Measurements from ENCODE around the gene DIAPH2.

The DIAPH2 gene

GRCh38 chrX:96692454-96692853 is 7.8 kb downstream of the DIAPH2 start:
- H3K27me3 ChIP-seq, result peaks cover 68% of the 10 kb centered on the region
- no peaks in the 10 kb centered on the region for H3K36me3 ChIP-seq
- no peaks in the 10 kb centered on the region for H3K9me3 ChIP-seq
- no peak overlapping the region for H3K4me2 ChIP-seq
- H3K4me1 ChIP-seq, result peaks cover 12% of the 10 kb centered on the region
- no peak for TF ChIP-seq Cebpa-rat (IDR thresholded peaks at IDR 0.05)
- peaks cover 22% of the 10 kb centered on the region for H4K20me1 ChIP-seq
- H3K4me3 ChIP-seq, result no peak overlapping the region
- no peak overlapping the region for H3K27ac ChIP-seq
- H3K9ac ChIP-seq, result no peak overlapping the region

- no peak overlapping the region for H3K27ac ChIP-seq
- no peak overlapping the region for H3K4me2 ChIP-seq
Observed at GRCh38 chrX:96692890-96693289, 8.2 kb downstream of the DIAPH2 start.

GRCh38 chrX:96693407-96693806 is 8.8 kb downstream of the DIAPH2 start:
- Histone ChIP-seq H3K4me2 (no peak overlapping the region), H4K20me1 (peaks cover 21% of the 10 kb centered on the region), H3K27me3 (peaks cover 74% of the 10 kb centered on the region), H3K4me3 (no peak overlapping the region), H3K27ac (no peak overlapping the region), H3K36me3 (no peaks in the 10 kb centered on the region), H3K9ac (no peak overlapping the region), H3K9me3 (no peaks in the 10 kb centered on the region), H3K4me1 (peaks cover 12% of the 10 kb centered on the region)
- TF ChIP-seq Cebpa-rat (IDR thresholded peaks at IDR 0.05), result no peak

More at GRCh38 chrX:96692890-96693289, 8.2 kb downstream of the DIAPH2 start:
- Histone ChIP-seq H3K27me3 (peaks cover 72% of the 10 kb centered on the region), H3K4me3 (no peak overlapping the region), H3K9me3 (no peaks in the 10 kb centered on the region), H3K9ac (no peak overlapping the region), H3K36me3 (no peaks in the 10 kb centered on the region), H4K20me1 (peaks cover 22% of the 10 kb centered on the region), H3K4me1 (peaks cover 12% of the 10 kb centered on the region)
- TF ChIP-seq Cebpa-rat (IDR thresholded peaks at IDR 0.05), result no peak

- Histone ChIP-seq H3K27me3 (peaks cover 66% of the 10 kb centered on the region), H3K4me1 (peaks cover 12% of the 10 kb centered on the region), H3K36me3 (no peaks in the 10 kb centered on the region), H4K20me1 (peaks cover 18% of the 10 kb centered on the region; the same call in 1 of the 2 replicates), H3K4me2 (peak overlapping the region; percentile 49), H3K9ac (no peak overlapping the region), H3K4me3 (no peak overlapping the region), H3K27ac (no peak overlapping the region), H3K9me3 (no peaks in the 10 kb centered on the region)
- TF ChIP-seq Cebpa-rat (IDR thresholded peaks at IDR 0.05), result no peak
Observed at GRCh38 chrX:96696462-96696861, 11.8 kb downstream of the DIAPH2 start.

GRCh38 chrX:96700625-96701024 is 16.0 kb downstream of the DIAPH2 start:
- TF ChIP-seq Cebpa-rat (IDR thresholded peaks at IDR 0.05), result no peak
- no peaks in the 10 kb centered on the region for H3K36me3 ChIP-seq
- H3K9me3 ChIP-seq, result no peaks in the 10 kb centered on the region
- H3K4me2 ChIP-seq, result no peak overlapping the region
- H3K9ac ChIP-seq, result no peak overlapping the region
- H4K20me1 ChIP-seq, result peaks cover 32% of the 10 kb centered on the region; the same call in 1 of the 2 replicates
- no peak overlapping the region for H3K4me3 ChIP-seq
- H3K27me3 ChIP-seq, result peaks cover 75% of the 10 kb centered on the region
- H3K4me1 ChIP-seq, result peaks cover 12% of the 10 kb centered on the region
- no peak overlapping the region for H3K27ac ChIP-seq

- no peak overlapping the region for H3K4me2 ChIP-seq
- H3K4me1 ChIP-seq, result peaks cover 11% of the 10 kb centered on the region
- H3K4me3 ChIP-seq, result no peak overlapping the region
- no peaks in the 10 kb centered on the region for H3K9me3 ChIP-seq
- H3K27me3 ChIP-seq, result peaks cover 69% of the 10 kb centered on the region
- no peak overlapping the region for H3K9ac ChIP-seq
- no peaks in the 10 kb centered on the region for H3K36me3 ChIP-seq
- peaks cover 24% of the 10 kb centered on the region; the same call in 1 of the 2 replicates for H4K20me1 ChIP-seq
- no peak overlapping the region for H3K27ac ChIP-seq
- no peak for TF ChIP-seq Cebpa-rat (IDR thresholded peaks at IDR 0.05)
Observed at GRCh38 chrX:96703379-96703778, 18.7 kb downstream of the DIAPH2 start.

- no peak for TF ChIP-seq Cebpa-rat (IDR thresholded peaks at IDR 0.05)
- H4K20me1 ChIP-seq, result peaks cover 29% of the 10 kb centered on the region
- peaks cover 13% of the 10 kb centered on the region for H3K4me1 ChIP-seq
- no peak overlapping the region for H3K9ac ChIP-seq
- H3K4me2 ChIP-seq, result no peak overlapping the region
- peaks cover 69% of the 10 kb centered on the region for H3K27me3 ChIP-seq
- no peak overlapping the region for H3K27ac ChIP-seq
- H3K36me3 ChIP-seq, result no peaks in the 10 kb centered on the region
- H3K9me3 ChIP-seq, result no peaks in the 10 kb centered on the region
- H3K4me3 ChIP-seq, result no peak overlapping the region
Observed at GRCh38 chrX:96703816-96704215, 19.2 kb downstream of the DIAPH2 start.

GRCh38 chrX:96704629-96705028 is 20.0 kb downstream of the DIAPH2 start:
- H3K9me3 ChIP-seq, result no peaks in the 10 kb centered on the region
- peaks cover 32% of the 10 kb centered on the region for H4K20me1 ChIP-seq
- H3K27ac ChIP-seq, result no peak overlapping the region
- peaks cover 13% of the 10 kb centered on the region for H3K4me1 ChIP-seq
- H3K36me3 ChIP-seq, result no peaks in the 10 kb centered on the region
- no peak for TF ChIP-seq Cebpa-rat (IDR thresholded peaks at IDR 0.05)
- H3K27me3 ChIP-seq, result peaks cover 73% of the 10 kb centered on the region
- H3K4me2 ChIP-seq, result no peak overlapping the region
- no peak overlapping the region for H3K4me3 ChIP-seq
- no peak overlapping the region for H3K9ac ChIP-seq

GRCh38 chrX:96705905-96706304 is 21.3 kb downstream of the DIAPH2 start:
- H3K27me3 ChIP-seq, result peaks cover 73% of the 10 kb centered on the region
- H3K9me3 ChIP-seq, result no peaks in the 10 kb centered on the region
- no peaks in the 10 kb centered on the region for H3K36me3 ChIP-seq
- no peak overlapping the region for H3K27ac ChIP-seq
- peaks cover 13% of the 10 kb centered on the region for H3K4me1 ChIP-seq
- no peak overlapping the region for H3K4me2 ChIP-seq
- H4K20me1 ChIP-seq, result peaks cover 35% of the 10 kb centered on the region
- H3K9ac ChIP-seq, result no peak overlapping the region
- no peak for TF ChIP-seq Cebpa-rat (IDR thresholded peaks at IDR 0.05)
- no peak overlapping the region for H3K4me3 ChIP-seq

- TF ChIP-seq Cebpa-rat (IDR thresholded peaks at IDR 0.05), result no peak
- Histone ChIP-seq H3K9ac (no peak overlapping the region), H3K36me3 (no peaks in the 10 kb centered on the region), H3K4me1 (peaks cover 13% of the 10 kb centered on the region), H3K9me3 (no peaks in the 10 kb centered on the region), H3K27ac (no peak overlapping the region), H3K4me3 (no peak overlapping the region), H4K20me1 (peaks cover 36% of the 10 kb centered on the region), H3K4me2 (peak overlapping the region; percentile 7; the same call in 1 of the 2 replicates), H3K27me3 (peaks cover 67% of the 10 kb centered on the region)
Observed at GRCh38 chrX:96707804-96708203, 23.2 kb downstream of the DIAPH2 start.

- H3K9me3 ChIP-seq, result no peaks in the 10 kb centered on the region
- no peak overlapping the region for H3K9ac ChIP-seq
- H4K20me1 ChIP-seq, result peaks cover 31% of the 10 kb centered on the region
- no peak for TF ChIP-seq Cebpa-rat (IDR thresholded peaks at IDR 0.05)
- no peak overlapping the region for H3K4me3 ChIP-seq
- H3K27me3 ChIP-seq, result peaks cover 63% of the 10 kb centered on the region
- H3K27ac ChIP-seq, result no peak overlapping the region
- H3K4me2 ChIP-seq, result no peak overlapping the region
- no peaks in the 10 kb centered on the region for H3K36me3 ChIP-seq
- peaks cover 13% of the 10 kb centered on the region for H3K4me1 ChIP-seq
Observed at GRCh38 chrX:96710031-96710430, 25.4 kb downstream of the DIAPH2 start.

Measured in BLaER1 (cell line).